K562 (cell line): Measurements from ENCODE around the gene FAM50A. TPM values are rescaled to one million over a fixed set of nuclear protein-coding genes. Genes with fewer than 3 reads are reported as not detected.
A peak's percentile ranks its signal among the peaks of the same experiment; 100 is the strongest.

Experiments
- HNRNPL ChIP-seq: fragments of 200-400 bp; formaldehyde crosslinking; IDR thresholded peaks from 2 replicates; pipeline ENCODE4 v1.6.1; 2017; ENCODE audit warnings: low read depth, mild to moderate bottlenecking, low read length
- KLF13 ChIP-seq: fragments of 450-650 bp; IDR thresholded peaks from 2 replicates; pipeline ENCODE4 v1.6.1; 2016; ENCODE audit warnings: missing genetic modification characterization, low read depth, mild to moderate bottlenecking, missing compliant biosample characterization, moderate library complexity, borderline replicate concordance
- MTA2 ChIP-seq: fragments of 450-650 bp; IDR thresholded peaks from 2 replicates; pipeline ENCODE4 v1.6.1; 2016; ENCODE audit warnings: low read depth
- NR2C1 ChIP-seq, 2 experiments: fragments of 450-650 bp; IDR thresholded peaks; 2 replicates each; pipeline ENCODE4 v1.6.1; 2017; ENCODE audit warnings: mild to moderate bottlenecking in 2 of 2, antibody characterized with exemption in 1 of 2, inconsistent platforms in 1 of 2, missing compliant biosample characterization in 1 of 2, missing genetic modification characterization in 1 of 2
- NRF1 ChIP-seq, 2 experiments: fragments of 450-650 bp; IDR thresholded peaks in 1 of 2; conservative IDR thresholded peaks in 1 of 2; 2 replicates each; pipeline ENCODE4 v1.6.1; 2014; ENCODE audit warnings: mild to moderate bottlenecking in 2 of 2
- TRIM28 ChIP-seq: fragments of 450-650 bp; IDR thresholded peaks from 2 replicates; pipeline ENCODE4 v1.6.1; 2017
- ZNF134 ChIP-seq: fragments of 250-450 bp; sonication (Bioruptor Pico); conservative IDR thresholded peaks from 2 replicates; pipeline ENCODE4 v1.4.0; 2020
- ZNF224 ChIP-seq: sonication (generic); formaldehyde crosslinking; IDR thresholded peaks from 2 replicates; pipeline ENCODE4 v1.8.0; 2022; ENCODE audit warnings: mild to moderate bottlenecking, missing genetic modification reagents
- ZNF347 ChIP-seq: fragments of 450-650 bp; formaldehyde crosslinking; IDR thresholded peaks from 2 replicates; pipeline ENCODE4 v1.4.0; 2020; ENCODE audit warnings: low read depth, mild to moderate bottlenecking, moderate library complexity
- ZZZ3 ChIP-seq: fragments of 450-650 bp; IDR thresholded peaks from 2 replicates; pipeline ENCODE4 v1.6.1; 2016; ENCODE audit warnings: antibody characterized with exemption, mild to moderate bottlenecking, moderate library complexity
- polyA plus RNA-seq, 8 experiments: library from polyadenylated mRNA; depleted of rRNA in 4 of 8; stranded (reverse) in 5 of 8; unstranded in 3 of 8; fragments of >200 nt; fragmentation: Nextera tagmentation in 2 of 8; fragmentation: Illumina TruSeq in 1 of 8; extraction: Ambion mirVana in 2 of 8; extraction: Trizol in 1 of 8; gene quantifications; 2 replicates each; pipeline versions ENCODE4 v1.2.1 to v1.2.3, GENCODE V29; 2011 to 2014; ENCODE audit warnings: inconsistent platforms in 1 of 8, missing spikeins in 1 of 8
- total RNA-seq, 7 experiments: library from RNA; depleted of rRNA in 6 of 7; stranded (reverse); fragments of >200 nt in 6 of 7; fragmentation: Illumina TruSeq in 2 of 7; extraction: Trizol in 2 of 7; gene quantifications; 2 replicates each; pipeline versions ENCODE4 v1.2.1 to v1.2.3, GENCODE V29; 2011 to 2021; ENCODE audit warnings: low replicate concordance in 1 of 7
- TF ChIP-seq, protein P1 (sequence below): fragments of 250-450 bp; sonication (Bioruptor Pico); IDR thresholded peaks from 2 replicates; pipeline ENCODE4 v1.5.0; 2021; ENCODE audit warnings: mild to moderate bottlenecking, moderate library complexity
- TF ChIP-seq, protein P2 (sequence below): IDR thresholded peaks from 3 replicates; pipeline ENCODE4 v1.6.1; 2011; ENCODE audit warnings: borderline replicate concordance, mild to moderate bottlenecking, moderate library complexity; ENCODE audit not compliant: insufficient read length; ENCODE audit errors: extremely low read depth
- TF ChIP-seq, protein P3 (sequence below): fragments of 250-450 bp; sonication (Bioruptor Pico); IDR thresholded peaks from 2 replicates; pipeline ENCODE4 v1.8.0; 2021; ENCODE audit warnings: moderate library complexity, mild to moderate bottlenecking, inconsistent platforms
- TF ChIP-seq, protein P4 (sequence below): sonication (generic); formaldehyde crosslinking; IDR thresholded peaks from 2 replicates; pipeline ENCODE4 v1.9.0; 2022; ENCODE audit warnings: mild to moderate bottlenecking, missing genetic modification reagents
- TF ChIP-seq, protein P5 (sequence below): IDR thresholded peaks from 2 replicates; pipeline ENCODE4 v1.6.1; 2011; ENCODE audit not compliant: insufficient read length; ENCODE audit errors: extremely low read depth
- TF ChIP-seq, protein P6 (sequence below), 2 experiments: fragments of 450-650 bp in 1 of 2; sonication (generic) in 1 of 2; formaldehyde crosslinking; conservative IDR thresholded peaks; 2 replicates each; pipeline versions ENCODE4 v1.4.0 to v1.8.1; 2020 to 2022; ENCODE audit warnings: mild to moderate bottlenecking in 1 of 2, missing genetic modification reagents in 1 of 2

The FAM50A gene
- total and polyA plus RNA-seq, 9 of the 15 experiments (the other 6 are each of a cell fraction or from before 2014, with no cell fraction given), result 4.4 to 114 (median 67.3) TPM

DNA sequence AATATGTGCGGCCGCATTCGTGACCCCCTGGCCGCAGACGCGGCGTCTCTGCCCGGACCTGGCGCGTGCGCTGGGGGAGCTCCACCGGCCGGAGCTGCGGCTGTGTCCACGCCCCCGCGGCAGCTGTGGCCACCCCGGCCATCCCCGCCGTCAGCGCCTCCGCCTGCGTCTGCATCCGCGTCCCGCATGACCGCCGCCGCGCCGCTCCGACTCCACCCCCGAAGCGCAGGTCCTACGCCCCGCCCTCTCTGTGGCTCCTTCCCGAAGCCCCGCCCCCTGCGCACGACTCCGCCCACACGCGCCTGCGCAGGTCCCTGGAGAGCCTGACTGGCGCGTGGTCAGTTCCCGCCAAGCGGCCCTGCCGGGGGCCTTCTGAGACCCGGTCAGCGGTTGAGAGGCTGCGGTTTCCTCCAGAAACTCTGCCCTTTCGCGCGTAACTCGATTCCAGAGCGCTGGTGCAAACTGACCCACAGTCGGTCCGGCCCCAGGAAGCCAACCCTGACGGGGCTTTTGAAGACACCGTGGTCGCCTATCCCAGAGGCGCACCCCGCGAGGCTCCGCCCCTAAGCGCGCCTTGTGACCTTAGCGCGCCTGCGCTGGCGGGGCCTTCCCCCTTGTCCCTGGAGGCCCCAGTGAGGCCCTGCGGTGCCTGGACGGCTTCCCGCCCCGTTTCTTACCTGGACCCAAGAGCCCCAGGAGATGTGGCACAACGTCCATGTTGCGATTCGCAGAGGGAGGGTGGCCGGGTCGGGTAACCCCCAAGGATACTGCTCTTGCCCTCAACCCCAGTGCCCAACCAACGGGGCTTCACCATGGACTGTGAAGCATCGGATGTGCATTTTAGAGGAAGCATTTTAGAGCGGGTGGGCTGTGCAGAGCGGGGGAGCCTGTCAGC, 35.0 kb downstream of the FAM50A start, which contains the start of gene LAGE3 (continued):
- TF ChIP-seq, protein P1, sequence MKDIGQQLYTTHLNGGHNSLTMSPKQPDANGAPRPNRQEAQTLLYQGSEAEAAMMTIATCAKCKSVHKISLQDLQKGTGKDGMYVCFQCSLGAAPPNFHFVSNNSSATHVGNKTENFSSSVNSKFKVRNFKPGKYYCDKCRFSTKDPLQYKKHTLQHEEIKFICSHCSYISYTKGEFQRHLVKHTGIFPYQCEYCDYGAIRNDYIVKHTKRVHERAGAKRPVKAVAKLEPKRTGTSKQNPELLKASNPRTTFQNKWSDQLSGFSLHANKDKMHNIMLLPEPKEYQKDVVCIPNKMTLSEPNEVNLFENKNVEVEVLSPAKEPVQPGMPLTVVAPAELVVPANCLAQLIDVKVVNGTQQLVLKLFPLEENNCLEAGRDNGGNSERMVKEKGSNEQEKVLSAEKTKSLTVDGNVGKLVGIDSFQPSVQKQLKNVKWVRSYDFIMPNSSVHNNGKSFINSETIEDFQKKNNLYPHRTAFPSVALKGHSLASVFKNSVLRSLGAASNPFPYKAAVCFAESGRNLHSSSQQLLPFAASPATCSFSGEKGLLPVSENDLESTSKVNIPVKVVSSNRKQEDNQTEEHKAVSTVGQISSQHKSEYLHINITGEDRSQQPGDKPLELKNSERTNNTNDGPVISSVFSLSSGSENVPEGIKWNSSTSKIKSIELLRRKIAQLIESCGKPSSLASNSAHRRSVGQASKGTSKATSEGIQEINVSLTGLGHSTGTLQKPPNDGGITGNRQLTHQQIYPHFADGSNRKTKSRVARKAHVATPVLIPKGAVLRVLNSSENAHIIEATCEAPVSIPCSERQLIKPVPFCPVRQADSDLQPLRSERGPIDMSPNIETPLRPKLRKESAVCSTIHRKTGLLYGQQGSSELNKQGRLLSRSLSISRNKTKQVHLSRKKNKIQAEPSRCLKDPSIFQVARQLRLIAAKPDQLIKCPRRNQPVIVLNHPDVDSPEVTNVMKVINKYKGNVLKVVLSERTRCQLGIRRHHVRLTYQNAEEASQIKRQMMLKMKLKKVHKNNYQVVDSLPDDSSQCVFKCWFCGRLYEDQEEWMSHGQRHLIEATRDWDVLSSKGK, result no peak
- TF ChIP-seq, protein P2, sequence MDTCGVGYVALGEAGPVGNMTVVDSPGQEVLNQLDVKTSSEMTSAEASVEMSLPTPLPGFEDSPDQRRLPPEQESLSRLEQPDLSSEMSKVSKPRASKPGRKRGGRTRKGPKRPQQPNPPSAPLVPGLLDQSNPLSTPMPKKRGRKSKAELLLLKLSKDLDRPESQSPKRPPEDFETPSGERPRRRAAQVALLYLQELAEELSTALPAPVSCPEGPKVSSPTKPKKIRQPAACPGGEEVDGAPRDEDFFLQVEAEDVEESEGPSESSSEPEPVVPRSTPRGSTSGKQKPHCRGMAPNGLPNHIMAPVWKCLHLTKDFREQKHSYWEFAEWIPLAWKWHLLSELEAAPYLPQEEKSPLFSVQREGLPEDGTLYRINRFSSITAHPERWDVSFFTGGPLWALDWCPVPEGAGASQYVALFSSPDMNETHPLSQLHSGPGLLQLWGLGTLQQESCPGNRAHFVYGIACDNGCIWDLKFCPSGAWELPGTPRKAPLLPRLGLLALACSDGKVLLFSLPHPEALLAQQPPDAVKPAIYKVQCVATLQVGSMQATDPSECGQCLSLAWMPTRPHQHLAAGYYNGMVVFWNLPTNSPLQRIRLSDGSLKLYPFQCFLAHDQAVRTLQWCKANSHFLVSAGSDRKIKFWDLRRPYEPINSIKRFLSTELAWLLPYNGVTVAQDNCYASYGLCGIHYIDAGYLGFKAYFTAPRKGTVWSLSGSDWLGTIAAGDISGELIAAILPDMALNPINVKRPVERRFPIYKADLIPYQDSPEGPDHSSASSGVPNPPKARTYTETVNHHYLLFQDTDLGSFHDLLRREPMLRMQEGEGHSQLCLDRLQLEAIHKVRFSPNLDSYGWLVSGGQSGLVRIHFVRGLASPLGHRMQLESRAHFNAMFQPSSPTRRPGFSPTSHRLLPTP, result no peak
- TF ChIP-seq ZZZ3 (no peak), NRF1 (conservative IDR thresholded peaks at IDR 0.05 in 1 of 2, IDR thresholded peaks at IDR 0.05 in 1 of 2) (peak; percentile 98), HNRNPL (no peak), ZNF224 (CRISPR knock-in tag) (no peak), ZNF134 (CRISPR knock-in tag) (no peak), KLF13 (tag) (peak; percentile 7; the same call in 1 of the 2 replicates), NR2C1 (IDR thresholded peaks at IDR 0.05) (no peak), NR2C1 (tag; IDR thresholded peaks at IDR 0.05) (peak; percentile 34), TRIM28 (no peak), ZNF347 (CRISPR knock-in tag) (no peak), MTA2 (no peak)
- TF ChIP-seq, protein P3, sequence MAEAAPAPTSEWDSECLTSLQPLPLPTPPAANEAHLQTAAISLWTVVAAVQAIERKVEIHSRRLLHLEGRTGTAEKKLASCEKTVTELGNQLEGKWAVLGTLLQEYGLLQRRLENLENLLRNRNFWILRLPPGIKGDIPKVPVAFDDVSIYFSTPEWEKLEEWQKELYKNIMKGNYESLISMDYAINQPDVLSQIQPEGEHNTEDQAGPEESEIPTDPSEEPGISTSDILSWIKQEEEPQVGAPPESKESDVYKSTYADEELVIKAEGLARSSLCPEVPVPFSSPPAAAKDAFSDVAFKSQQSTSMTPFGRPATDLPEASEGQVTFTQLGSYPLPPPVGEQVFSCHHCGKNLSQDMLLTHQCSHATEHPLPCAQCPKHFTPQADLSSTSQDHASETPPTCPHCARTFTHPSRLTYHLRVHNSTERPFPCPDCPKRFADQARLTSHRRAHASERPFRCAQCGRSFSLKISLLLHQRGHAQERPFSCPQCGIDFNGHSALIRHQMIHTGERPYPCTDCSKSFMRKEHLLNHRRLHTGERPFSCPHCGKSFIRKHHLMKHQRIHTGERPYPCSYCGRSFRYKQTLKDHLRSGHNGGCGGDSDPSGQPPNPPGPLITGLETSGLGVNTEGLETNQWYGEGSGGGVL (CRISPR knock-in tag), result no peak
- TF ChIP-seq, protein P4, sequence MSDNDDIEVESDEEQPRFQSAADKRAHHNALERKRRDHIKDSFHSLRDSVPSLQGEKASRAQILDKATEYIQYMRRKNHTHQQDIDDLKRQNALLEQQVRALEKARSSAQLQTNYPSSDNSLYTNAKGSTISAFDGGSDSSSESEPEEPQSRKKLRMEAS, result peak; percentile 99
- TF ChIP-seq, protein P5, sequence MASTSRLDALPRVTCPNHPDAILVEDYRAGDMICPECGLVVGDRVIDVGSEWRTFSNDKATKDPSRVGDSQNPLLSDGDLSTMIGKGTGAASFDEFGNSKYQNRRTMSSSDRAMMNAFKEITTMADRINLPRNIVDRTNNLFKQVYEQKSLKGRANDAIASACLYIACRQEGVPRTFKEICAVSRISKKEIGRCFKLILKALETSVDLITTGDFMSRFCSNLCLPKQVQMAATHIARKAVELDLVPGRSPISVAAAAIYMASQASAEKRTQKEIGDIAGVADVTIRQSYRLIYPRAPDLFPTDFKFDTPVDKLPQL, result no peak
- TF ChIP-seq, protein P6, sequence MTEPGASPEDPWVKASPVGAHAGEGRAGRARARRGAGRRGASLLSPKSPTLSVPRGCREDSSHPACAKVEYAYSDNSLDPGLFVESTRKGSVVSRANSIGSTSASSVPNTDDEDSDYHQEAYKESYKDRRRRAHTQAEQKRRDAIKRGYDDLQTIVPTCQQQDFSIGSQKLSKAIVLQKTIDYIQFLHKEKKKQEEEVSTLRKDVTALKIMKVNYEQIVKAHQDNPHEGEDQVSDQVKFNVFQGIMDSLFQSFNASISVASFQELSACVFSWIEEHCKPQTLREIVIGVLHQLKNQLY (CRISPR knock-in tag; conservative IDR thresholded peaks at IDR 0.05), result no peak
